ENCODE results near the gene MAP1LC3B2.

The MAP1LC3B2 gene

DNA sequence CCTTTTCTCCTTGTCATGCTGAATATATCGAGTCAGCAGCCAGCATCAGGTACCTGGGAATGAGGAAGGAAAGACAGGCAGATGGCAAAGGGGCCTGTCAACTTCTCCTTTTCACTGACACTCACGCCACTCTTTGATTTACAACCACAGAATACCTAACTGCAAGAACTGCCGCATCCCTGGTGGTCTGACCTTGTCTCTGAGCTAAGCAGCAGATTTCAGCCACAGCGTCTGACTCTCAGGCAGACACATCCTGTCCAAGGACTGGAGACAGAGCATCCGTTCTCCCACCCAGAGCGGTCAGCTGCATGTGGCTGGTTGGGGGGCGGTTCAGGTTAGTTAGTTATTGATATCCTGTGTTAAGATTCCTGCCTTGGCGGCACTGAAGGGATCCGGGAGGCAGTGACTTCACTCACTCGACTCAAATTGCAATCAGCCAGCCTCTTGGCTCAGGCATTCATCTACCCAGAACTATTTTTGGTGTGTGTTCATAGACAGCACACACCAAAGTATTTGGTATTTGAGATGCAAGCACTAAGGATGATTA lies 11.2 kb upstream of the MAP1LC3B2 start:
- no peak for DNase-seq (ENCODE audit: low read depth)
- TF ChIP-seq, protein P1, sequence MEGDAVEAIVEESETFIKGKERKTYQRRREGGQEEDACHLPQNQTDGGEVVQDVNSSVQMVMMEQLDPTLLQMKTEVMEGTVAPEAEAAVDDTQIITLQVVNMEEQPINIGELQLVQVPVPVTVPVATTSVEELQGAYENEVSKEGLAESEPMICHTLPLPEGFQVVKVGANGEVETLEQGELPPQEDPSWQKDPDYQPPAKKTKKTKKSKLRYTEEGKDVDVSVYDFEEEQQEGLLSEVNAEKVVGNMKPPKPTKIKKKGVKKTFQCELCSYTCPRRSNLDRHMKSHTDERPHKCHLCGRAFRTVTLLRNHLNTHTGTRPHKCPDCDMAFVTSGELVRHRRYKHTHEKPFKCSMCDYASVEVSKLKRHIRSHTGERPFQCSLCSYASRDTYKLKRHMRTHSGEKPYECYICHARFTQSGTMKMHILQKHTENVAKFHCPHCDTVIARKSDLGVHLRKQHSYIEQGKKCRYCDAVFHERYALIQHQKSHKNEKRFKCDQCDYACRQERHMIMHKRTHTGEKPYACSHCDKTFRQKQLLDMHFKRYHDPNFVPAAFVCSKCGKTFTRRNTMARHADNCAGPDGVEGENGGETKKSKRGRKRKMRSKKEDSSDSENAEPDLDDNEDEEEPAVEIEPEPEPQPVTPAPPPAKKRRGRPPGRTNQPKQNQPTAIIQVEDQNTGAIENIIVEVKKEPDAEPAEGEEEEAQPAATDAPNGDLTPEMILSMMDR (IDR thresholded peaks at IDR 0.05; ENCODE audit: control insufficient read depth, insufficient read depth, low read depth, low read length, missing control alignments), result no peak
- H3K4me3 ChIP-seq (ENCODE audit: control insufficient read depth, low read depth, low read length), result no peak overlapping the region

DNA sequence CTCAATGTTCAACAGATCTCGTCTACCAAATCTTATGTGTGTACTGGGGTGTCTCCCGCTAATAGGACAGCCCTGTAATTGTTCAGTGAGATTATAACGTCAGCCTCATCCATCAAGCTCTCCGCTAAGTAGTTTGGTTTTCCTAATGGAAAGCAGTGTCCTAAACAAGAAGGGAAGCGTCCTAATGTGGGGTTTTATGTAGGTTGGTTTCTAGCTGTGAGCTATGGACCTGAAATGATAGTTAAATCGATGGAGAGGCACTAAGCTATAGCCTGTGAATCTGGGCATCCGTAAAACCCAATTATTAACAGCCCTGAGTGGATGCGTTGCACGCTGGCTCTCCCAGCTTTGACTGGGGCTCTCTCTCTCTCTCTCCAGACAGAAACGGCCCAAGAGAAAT lies 9.2 kb upstream of the MAP1LC3B2 start:
- TF ChIP-seq, protein P1 (IDR thresholded peaks at IDR 0.05; ENCODE audit: control insufficient read depth, insufficient read depth, low read depth, low read length, missing control alignments), result no peak
- no peak for DNase-seq (ENCODE audit: low read depth)
- no peak overlapping the region for H3K4me3 ChIP-seq (ENCODE audit: control insufficient read depth, low read depth, low read length)

DNA sequence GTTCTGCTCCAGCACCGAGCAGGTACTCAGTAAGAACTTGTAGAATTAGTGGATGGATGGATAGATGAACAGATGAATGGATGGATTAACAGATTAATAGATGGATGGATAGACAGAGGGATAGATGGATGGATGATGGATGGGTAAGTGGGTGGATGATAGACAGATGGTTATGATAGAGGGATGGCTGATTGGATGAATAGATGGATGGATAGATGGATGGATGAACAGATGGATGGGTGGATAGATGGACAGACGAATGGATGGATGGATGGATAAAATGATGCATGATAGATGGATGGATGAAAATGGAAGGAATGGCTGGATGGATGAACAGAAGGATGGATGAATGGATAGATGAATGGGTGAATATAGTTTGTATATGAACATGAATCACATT lies 8.0 kb upstream of the MAP1LC3B2 start:
- no peak for DNase-seq (ENCODE audit: low read depth)
- no peak overlapping the region for H3K4me3 ChIP-seq (ENCODE audit: control insufficient read depth, low read depth, low read length)
- TF ChIP-seq, protein P1 (IDR thresholded peaks at IDR 0.05; ENCODE audit: control insufficient read depth, insufficient read depth, low read depth, low read length, missing control alignments), result no peak

DNA sequence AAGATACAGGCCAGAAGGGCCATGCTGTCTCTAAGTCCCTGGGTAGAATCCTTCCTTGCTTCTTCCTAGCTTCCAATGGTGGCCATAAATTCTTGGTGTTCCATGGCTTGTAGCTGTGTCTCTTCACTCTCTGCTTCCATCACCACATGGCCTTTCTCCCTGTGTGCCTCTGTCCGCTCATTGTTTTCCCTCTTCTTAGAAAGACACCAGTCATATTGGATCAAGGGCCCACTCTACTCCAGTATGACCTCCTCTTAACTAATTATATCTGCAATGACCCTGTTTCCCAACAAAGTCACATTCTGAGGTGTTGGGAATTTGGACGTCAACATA lies 7.6 kb upstream of the MAP1LC3B2 start:
- DNase-seq (ENCODE audit: low read depth), result no peak
- TF ChIP-seq, protein P1 (IDR thresholded peaks at IDR 0.05; ENCODE audit: control insufficient read depth, insufficient read depth, low read depth, low read length, missing control alignments), result no peak
- no peak overlapping the region for H3K4me3 ChIP-seq (ENCODE audit: control insufficient read depth, low read depth, low read length)

DNA sequence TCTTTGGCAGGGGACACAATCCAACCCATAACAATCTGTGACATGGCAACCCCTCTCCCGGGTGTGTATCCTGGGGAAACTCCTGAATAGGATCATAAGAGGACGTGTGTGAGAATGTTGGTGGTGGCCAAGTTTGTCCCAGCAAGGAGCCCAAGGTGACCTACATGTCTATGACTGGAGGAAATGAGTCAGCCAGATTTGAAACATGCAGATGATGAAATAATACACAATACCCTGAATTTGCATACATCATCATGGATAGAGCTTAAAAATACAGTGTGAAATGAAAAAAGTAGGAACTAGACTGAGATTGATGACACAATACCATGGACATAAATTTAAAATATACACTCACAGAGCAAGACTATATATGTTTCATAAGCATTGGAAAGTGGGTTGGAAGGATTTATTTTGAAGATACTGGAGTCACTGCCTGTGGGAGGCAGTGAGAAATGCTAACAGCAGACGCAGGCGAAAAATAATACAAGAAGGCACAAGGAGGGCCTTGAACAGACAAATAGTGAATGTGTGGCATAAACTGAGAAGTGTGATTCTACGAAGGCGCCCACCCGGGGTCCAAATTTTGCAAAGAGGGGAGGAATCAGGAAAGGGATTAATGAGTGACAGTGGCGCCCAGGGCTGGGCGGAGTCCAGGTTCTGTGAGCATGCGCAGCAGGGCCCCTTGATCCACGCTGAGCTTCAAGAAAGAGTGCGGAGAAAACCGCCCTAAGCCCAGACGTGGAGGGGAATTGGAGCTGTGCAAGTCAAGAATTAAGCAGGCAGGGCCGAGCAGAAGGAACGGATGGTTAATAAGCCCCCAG lies 7.0 kb upstream of the MAP1LC3B2 start:
- TF ChIP-seq, protein P1 (IDR thresholded peaks at IDR 0.05; ENCODE audit: control insufficient read depth, insufficient read depth, low read depth, low read length, missing control alignments), result no peak
- H3K4me3 ChIP-seq (ENCODE audit: control insufficient read depth, low read depth, low read length), result no peak overlapping the region
- DNase-seq (ENCODE audit: low read depth), result no peak

DNA sequence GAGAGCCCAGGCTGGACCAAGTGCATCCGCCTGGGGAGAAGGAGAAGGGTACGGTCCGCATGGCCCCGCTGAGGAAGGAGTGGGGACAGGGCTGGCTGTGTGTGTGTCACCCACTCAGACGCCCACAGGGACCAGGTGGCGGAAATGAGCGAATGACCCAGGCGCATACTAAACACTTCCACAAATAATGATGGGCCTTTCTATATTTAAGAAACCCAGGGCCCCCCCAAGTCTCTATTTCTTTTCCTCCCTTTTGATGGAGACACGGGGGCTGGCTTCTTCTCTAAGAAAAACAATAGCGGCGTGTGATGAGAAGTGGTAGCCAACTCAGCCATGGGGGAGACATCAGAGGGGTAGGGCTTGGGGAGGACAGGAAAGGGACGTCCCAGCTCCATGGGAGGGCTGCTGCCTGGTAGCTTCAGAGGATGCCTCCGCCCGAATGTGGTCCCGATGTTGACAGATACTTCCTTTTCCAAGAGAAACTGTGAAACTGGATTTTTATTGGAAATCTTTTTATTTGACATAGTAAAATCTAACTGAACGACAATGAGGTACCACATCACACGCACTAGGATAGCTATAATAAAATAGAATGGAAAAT lies 6.3 kb upstream of the MAP1LC3B2 start:
- TF ChIP-seq, protein P1 (IDR thresholded peaks at IDR 0.05; ENCODE audit: control insufficient read depth, insufficient read depth, low read depth, low read length, missing control alignments), result no peak
- no peak overlapping the region for H3K4me3 ChIP-seq (ENCODE audit: control insufficient read depth, low read depth, low read length)
- DNase-seq (ENCODE audit: low read depth), result no peak
